ENCODE data around the gene FAM237A.

DNA sequence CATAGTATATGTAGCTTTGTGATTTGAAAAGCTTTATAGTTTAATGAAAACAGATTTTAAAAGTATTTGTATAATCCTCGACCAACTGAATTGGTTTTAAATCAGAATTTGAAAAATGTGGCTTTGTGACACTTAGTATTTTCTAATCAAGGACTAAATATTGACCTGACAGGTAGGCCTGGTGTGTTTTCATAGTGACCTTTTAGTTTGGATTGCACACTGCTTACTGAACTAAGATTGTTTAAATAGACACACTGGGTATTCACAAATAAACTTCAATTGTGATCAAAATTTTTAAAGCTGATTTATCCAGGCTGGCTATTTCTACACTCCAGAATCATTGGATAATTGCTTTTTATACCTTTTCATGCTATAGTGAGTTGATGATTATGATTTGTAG lies 31.8 kb upstream of the FAM237A start:
- TF ChIP-seq POLR2A (IDR thresholded peaks at IDR 0.05; ENCODE audit: low read length) = no peak
- no peak for TF ChIP-seq GATA1 (IDR thresholded peaks at IDR 0.05; ENCODE audit: low read depth, low read length)
